Activated naive CD8-positive, alpha-beta T cell treated with anti-CD3 and anti-CD28 coated beads, Interleukin-2, amount 50 U/mL, for 16 hours (primary cell): ENCODE measurements around the gene POLR3GL.

Experiments
- DNase-seq: peaks from one replicate; pipeline ENCODE4 v3.0.0-alpha.2; 2020; ENCODE audit warnings: low read depth, low spot score

The POLR3GL gene

GRCh38 chr1:145974721-145975120 lies 10.2 kb downstream of the POLR3GL start:
- no peak for DNase-seq

- no peak for DNase-seq
These were observed 10.7 kb downstream of the POLR3GL start for GRCh38 chr1:145975216-145975615.

- no peak for DNase-seq
These were observed 12.5 kb downstream of the POLR3GL start for GRCh38 chr1:145977016-145977415.

GRCh38 chr1:145977486-145978470 lies 13.3 kb downstream of the POLR3GL start:
- no peak for DNase-seq

- DNase-seq, result no peak
These were observed 14.0 kb downstream of the POLR3GL start for GRCh38 chr1:145978471-145978853.

GRCh38 chr1:145978854-145979745 lies 14.6 kb downstream of the POLR3GL start:
- peak; percentile 56 for DNase-seq

- no peak for DNase-seq
These were observed 15.4 kb downstream of the POLR3GL start for GRCh38 chr1:145979746-145980456.

- no peak for DNase-seq
These were observed 16.0 kb downstream of the POLR3GL start for GRCh38 chr1:145980457-145980994.

- DNase-seq, result no peak
These were observed 17.7 kb downstream of the POLR3GL start for GRCh38 chr1:145982010-145982723.

GRCh38 chr1:145983206-145983675 lies 18.8 kb downstream of the POLR3GL start:
- DNase-seq, result no peak

GRCh38 chr1:145983960-145984830 lies 19.7 kb downstream of the POLR3GL start:
- no peak for DNase-seq

- no peak for DNase-seq
These were observed 20.6 kb downstream of the POLR3GL start for GRCh38 chr1:145985129-145985501.

GRCh38 chr1:145985502-145986439 lies 21.3 kb downstream of the POLR3GL start:
- DNase-seq, result no peak

- DNase-seq, result no peak
These were observed 22.1 kb downstream of the POLR3GL start for GRCh38 chr1:145986551-145986950.

GRCh38 chr1:145987926-145988325 lies 23.4 kb downstream of the POLR3GL start:
- no peak for DNase-seq

GRCh38 chr1:145988773-145989172 lies 24.3 kb downstream of the POLR3GL start:
- no peak for DNase-seq

- DNase-seq, result no peak
These were observed 25.9 kb downstream of the POLR3GL start for GRCh38 chr1:145990249-145990855.
